ENCODE data around the gene PODXL2.
"Not testable (repeated sequence)": the region's sequence is repeated elsewhere in the genome, so short reads cannot be mapped to it uniquely, and the experiment has no call there.

Gene PODXL2

GRCh38 chr3:127604546-127605165 lies 24.3 kb upstream of the PODXL2 start:
- no peak for DNase-seq (ENCODE audit: low read depth in 3 of 3)

GRCh38 chr3:127605547-127605946 lies 23.4 kb upstream of the PODXL2 start:
- not testable (repeated sequence) for DNase-seq (ENCODE audit: low read depth in 3 of 3)

- no peak for DNase-seq (ENCODE audit: low read depth in 3 of 3)
Measured at GRCh38 chr3:127606086-127606805, 22.7 kb upstream of the PODXL2 start.

- DNase-seq (ENCODE audit: low read depth in 3 of 3) = no peak
Measured at GRCh38 chr3:127606981-127607595, 21.9 kb upstream of the PODXL2 start.

GRCh38 chr3:127607675-127608361 lies 21.2 kb upstream of the PODXL2 start:
- DNase-seq (ENCODE audit: low read depth in 3 of 3) = no peak

- no peak for DNase-seq (ENCODE audit: low read depth in 3 of 3)
Measured at GRCh38 chr3:127608362-127608718, 20.6 kb upstream of the PODXL2 start.

- no peak for DNase-seq (ENCODE audit: low read depth in 3 of 3)
Measured at GRCh38 chr3:127610105-127610504, 18.9 kb upstream of the PODXL2 start.

GRCh38 chr3:127611251-127611650 lies 17.7 kb upstream of the PODXL2 start:
- DNase-seq (ENCODE audit: low read depth in 3 of 3) = no peak

- DNase-seq (ENCODE audit: low read depth in 3 of 3) = no peak
Measured at GRCh38 chr3:127612966-127613365, 16.0 kb upstream of the PODXL2 start.

GRCh38 chr3:127613406-127613805 lies 15.6 kb upstream of the PODXL2 start:
- no peak for DNase-seq (ENCODE audit: low read depth in 3 of 3)

GRCh38 chr3:127614928-127615589 lies 13.9 kb upstream of the PODXL2 start:
- DNase-seq (ENCODE audit: low read depth in 3 of 3) = no peak

- no peak for DNase-seq (ENCODE audit: low read depth in 3 of 3)
Measured at GRCh38 chr3:127615631-127616305, 13.2 kb upstream of the PODXL2 start.

GRCh38 chr3:127616836-127617605 lies 12.0 kb upstream of the PODXL2 start:
- DNase-seq (ENCODE audit: low read depth in 3 of 3) = no peak

- no peak for DNase-seq (ENCODE audit: low read depth in 3 of 3)
Measured at GRCh38 chr3:127618891-127619290, 10.1 kb upstream of the PODXL2 start.

GRCh38 chr3:127620637-127621375 lies 8.2 kb upstream of the PODXL2 start:
- no peak for DNase-seq (ENCODE audit: low read depth in 3 of 3)

GRCh38 chr3:127622031-127622430 lies 7.0 kb upstream of the PODXL2 start:
- DNase-seq (ENCODE audit: low read depth in 3 of 3) = no peak

- DNase-seq (ENCODE audit: low read depth in 3 of 3) = no peak
Measured at GRCh38 chr3:127622772-127623576, 6.0 kb upstream of the PODXL2 start.

- DNase-seq (ENCODE audit: low read depth in 3 of 3) = no peak
Measured at GRCh38 chr3:127624063-127624462, 4.9 kb upstream of the PODXL2 start.

GRCh38 chr3:127625821-127626220 lies 3.2 kb upstream of the PODXL2 start:
- DNase-seq (ENCODE audit: low read depth in 3 of 3) = no peak

Measured in stimulated activated CD4-positive, alpha-beta T cell treated with anti-CD3 and anti-CD28 coated beads, TNF-alpha, amount 100 ng/mL, for 24 hours (primary cell).